Stromal cell of bone marrow (primary cell): ENCODE measurements around the gene PCCA.
"Not testable (repeated sequence)": the region's sequence is repeated elsewhere in the genome, so short reads cannot be mapped to it uniquely, and the experiment has no call there.

ENCODE experiments used
- DNase-seq: peaks from one replicate; pipeline ENCODE4 v3.0.0-alpha.2; 2012; ENCODE audit warnings: low read depth

Gene PCCA

GRCh38 chr13:100363285-100363711 is 274.4 kb downstream of the PCCA start:
- DNase-seq, result no peak

GRCh38 chr13:100363874-100364273 is 275.0 kb downstream of the PCCA start:
- DNase-seq, result no peak

GRCh38 chr13:100364591-100364990 is 275.7 kb downstream of the PCCA start:
- DNase-seq, result no peak

- DNase-seq, result no peak
Observed at GRCh38 chr13:100365680-100366079, 276.8 kb downstream of the PCCA start.

GRCh38 chr13:100378533-100378932 is 289.6 kb downstream of the PCCA start:
- no peak for DNase-seq

GRCh38 chr13:100381595-100382224 is 292.8 kb downstream of the PCCA start:
- DNase-seq, result no peak

- peak; percentile 27 for DNase-seq
Observed at GRCh38 chr13:100382785-100383184, 293.9 kb downstream of the PCCA start.

- no peak for DNase-seq
Observed at GRCh38 chr13:100387416-100387815, 298.5 kb downstream of the PCCA start.

- not testable (repeated sequence) for DNase-seq
Observed at GRCh38 chr13:100388150-100388549, 299.3 kb downstream of the PCCA start.

GRCh38 chr13:100388923-100389322 is 300.0 kb downstream of the PCCA start:
- no peak for DNase-seq

- no peak for DNase-seq
Observed at GRCh38 chr13:100389617-100390016, 300.7 kb downstream of the PCCA start.

GRCh38 chr13:100392709-100393630 is 304.1 kb downstream of the PCCA start:
- peak; percentile 99 for DNase-seq

GRCh38 chr13:100394005-100394695 is 305.3 kb downstream of the PCCA start:
- peak; percentile 86 for DNase-seq

GRCh38 chr13:100395698-100396373 is 306.9 kb downstream of the PCCA start:
- DNase-seq, result no peak

GRCh38 chr13:100396776-100397175 is 307.9 kb downstream of the PCCA start:
- no peak for DNase-seq

- no peak for DNase-seq
Observed at GRCh38 chr13:100397627-100398026, 308.7 kb downstream of the PCCA start.

GRCh38 chr13:100398360-100398759 is 309.5 kb downstream of the PCCA start:
- DNase-seq, result no peak

- DNase-seq, result no peak
Observed at GRCh38 chr13:100399455-100399854, 310.6 kb downstream of the PCCA start.

- DNase-seq, result no peak
Observed at GRCh38 chr13:100403675-100404074, 314.8 kb downstream of the PCCA start.

GRCh38 chr13:100409132-100409531 is 320.2 kb downstream of the PCCA start:
- DNase-seq, result no peak

- no peak for DNase-seq
Observed at GRCh38 chr13:100423375-100423774, 334.5 kb downstream of the PCCA start.

GRCh38 chr13:100428986-100429385 is 340.1 kb downstream of the PCCA start:
- DNase-seq, result no peak
